KG1 (cell line): ENCODE data around the gene CENPM.

Source experiments
- DNase-seq: peaks from one replicate; lab custom pipeline; 2025; lab: John Stamatoyannopoulos, UW

CENPM gene

DNA sequence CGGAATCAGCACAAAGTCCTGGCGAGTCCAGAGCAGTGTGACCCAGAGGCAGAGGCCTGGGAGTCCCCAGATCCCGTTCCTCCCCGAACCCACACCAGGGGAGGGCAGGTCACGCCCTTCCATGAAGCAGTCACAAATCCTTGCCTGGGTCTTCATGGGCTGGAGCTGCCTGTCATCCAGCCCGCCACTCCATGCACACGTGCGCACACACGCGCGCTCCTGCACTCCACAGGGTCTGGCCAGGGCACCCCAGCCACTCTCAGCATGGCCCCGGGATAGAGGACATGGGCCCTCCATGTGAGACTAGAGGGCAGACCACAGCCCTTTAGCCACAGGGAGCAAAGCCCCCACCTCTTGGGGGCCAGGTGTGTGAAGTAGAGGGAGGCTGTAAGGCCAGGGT, 14.6 kb downstream of the CENPM start:
- no peak for DNase-seq

DNA sequence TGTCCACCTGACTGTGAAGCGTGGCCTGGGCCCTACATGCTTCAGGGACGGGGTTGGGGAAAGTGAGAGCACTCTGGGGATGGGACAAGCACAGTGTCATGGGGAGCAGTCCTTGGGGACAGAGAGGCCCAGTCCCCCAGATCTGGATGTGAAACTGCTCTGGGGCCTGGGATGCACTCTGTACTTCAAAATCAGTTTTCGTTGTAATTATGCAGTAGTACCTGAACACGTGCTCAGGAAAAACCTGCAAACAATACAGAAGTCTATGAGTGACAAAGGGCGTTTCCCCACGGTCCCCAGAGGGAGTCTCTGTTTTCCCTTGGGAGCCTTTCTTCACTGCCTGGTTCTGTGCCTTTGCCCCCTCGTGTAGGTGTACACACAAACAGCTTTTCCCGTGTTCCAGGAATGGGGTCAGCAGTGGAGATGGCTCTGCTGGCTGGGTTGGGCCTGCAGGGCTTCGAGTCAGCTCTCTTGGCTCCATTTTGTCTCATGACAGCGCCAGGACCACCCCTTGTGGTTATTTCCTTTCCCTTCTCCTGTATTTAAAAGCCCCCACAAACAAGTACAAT, 15.2 kb downstream of the CENPM start:
- no peak for DNase-seq

DNA sequence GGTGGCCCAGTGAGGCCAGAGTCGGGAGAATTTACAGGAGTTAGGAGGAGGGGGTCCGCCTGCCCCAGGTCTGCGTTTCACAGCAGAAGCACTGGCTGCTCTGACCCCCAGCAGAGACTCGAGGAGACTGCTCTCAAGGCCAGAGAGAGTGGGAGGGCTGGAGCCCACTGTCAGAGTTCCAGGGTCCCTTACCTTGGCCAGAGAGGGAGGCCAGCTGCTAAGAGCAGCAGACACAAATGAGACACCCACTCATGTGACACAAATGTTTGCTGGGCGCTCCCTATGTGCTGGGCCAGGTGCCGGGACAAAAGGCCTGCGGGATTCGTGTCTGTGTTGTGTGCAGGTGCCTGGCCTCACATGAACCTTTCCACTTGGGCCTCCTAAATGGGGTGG, 17.5 kb downstream of the CENPM start:
- DNase-seq: no peak

DNA sequence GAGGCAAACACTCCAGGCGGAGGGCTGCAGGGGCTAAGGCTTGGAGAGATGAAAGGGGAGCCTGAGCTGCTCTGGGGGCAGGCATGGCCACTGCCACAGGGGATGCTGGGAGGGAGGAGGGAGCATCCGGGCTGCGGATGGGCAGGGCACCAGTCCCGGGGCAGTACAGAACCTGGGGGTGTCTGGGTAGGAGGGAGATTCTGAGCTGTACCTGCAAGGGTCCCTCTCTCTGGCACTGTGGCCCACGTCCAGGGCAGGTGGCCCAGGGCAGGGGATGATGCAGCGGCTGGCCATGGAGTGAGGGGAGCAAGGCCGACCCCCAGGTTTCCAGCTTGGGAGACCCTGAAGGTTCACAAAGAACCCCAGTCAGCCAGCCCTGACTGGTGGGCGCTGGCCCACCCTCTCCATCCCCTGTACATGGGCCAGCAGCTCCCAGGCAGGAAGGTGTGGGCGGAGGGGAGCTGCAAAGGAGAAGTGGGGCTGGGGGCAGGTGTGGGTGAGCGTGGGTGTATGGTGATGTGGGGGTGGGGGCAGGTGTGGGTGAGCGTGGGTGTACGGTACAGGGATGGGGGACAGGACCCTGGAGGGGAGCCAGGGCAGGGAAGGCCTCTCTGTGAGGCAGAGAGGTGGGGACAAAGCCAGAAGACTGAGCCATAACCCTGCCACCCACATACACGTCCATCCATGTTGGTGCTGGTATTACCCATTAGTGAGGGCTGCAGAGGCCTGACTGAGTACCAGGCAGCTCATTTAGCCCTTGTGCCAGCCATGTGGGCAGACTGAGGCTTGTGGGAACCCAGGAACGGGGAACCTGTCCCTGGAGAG, 18.1 kb downstream of the CENPM start:
- no peak for DNase-seq

DNA sequence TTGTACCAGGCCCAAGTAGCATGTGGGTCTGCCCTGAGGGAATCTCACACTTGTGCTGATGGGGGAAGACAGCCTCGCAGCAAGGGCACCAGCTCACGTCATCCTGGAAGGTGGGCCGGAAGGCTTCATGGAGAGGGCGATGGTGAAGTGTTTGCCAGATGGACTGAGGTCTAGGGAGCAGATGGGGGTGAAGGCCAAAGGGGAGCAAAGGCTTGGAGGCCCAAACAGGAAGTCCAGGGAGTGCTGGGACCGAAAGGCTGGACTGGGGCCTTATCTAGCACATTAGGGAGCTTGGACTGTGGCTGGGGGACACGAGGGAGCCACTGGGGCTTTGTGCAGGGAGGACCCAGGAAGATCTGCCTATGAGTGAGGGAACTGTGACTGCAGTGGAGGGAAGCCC, 19.1 kb downstream of the CENPM start:
- DNase-seq: no peak

DNA sequence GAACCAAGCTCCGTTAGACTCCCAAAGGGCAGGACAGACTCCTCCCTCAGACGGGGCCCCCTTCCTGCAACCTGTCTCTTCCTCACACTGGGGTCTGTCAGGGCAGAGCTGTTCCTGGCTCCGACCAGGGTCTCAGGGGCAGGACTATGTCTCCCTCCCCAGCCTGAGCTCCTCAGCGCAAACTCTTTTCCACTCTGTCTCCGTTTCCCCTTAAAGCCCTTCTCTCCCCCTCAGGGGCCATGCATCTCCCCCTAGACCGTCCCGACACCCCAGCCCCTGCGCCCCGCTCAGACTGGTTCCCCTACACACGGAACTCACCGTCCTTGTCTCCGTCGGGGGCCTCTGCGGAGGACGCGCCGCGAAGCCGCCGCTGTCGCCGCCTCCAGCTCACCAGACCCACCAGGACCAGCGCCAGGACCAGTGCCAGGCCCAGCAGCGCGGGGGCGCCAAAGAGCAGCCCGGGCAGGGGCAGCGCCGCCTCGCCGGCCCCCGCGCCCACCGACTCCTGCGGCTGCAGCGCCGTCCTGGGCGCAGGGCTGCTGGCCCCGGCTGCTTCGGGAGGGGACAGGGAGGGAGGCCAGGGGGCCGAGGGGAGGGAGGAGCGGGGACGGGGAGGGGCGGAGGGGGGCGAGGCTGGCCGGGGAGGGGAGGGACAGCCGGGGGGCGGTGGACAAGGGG, 21.0 kb downstream of the CENPM start:
- DNase-seq: no peak

DNA sequence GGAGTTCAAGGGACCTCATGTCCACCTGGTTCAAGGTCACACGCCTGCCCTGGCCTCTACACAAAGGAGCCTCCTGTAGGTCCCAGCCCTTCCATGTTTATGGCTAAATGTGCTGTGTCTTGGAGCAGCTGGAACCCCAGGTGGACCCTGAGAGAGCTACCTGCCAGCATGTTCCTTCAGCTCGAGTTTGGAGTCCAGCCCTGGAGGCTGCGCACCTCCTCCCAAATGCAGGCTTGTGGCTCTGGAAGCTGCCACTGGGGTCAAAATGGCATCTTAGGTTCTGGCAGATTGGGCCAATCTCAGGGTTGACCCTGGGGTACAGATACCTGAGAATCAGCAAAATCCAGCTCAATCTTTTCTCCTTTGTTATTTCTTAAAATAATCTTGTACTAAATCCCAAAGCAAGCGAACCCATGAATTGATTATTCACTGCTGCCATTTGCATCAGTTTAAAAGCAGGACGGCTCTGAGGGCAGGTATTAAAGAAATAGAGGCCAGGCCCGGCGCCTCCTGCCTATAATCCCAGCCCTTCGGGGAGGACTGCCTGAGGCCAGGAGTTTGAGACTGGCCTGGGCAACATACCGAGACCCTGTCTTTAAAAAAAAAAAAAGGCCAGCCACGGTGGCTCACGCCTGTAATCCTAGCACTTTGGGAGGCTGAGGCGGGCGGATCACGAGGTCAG, 23.2 kb downstream of the CENPM start:
- DNase-seq: no peak

DNA sequence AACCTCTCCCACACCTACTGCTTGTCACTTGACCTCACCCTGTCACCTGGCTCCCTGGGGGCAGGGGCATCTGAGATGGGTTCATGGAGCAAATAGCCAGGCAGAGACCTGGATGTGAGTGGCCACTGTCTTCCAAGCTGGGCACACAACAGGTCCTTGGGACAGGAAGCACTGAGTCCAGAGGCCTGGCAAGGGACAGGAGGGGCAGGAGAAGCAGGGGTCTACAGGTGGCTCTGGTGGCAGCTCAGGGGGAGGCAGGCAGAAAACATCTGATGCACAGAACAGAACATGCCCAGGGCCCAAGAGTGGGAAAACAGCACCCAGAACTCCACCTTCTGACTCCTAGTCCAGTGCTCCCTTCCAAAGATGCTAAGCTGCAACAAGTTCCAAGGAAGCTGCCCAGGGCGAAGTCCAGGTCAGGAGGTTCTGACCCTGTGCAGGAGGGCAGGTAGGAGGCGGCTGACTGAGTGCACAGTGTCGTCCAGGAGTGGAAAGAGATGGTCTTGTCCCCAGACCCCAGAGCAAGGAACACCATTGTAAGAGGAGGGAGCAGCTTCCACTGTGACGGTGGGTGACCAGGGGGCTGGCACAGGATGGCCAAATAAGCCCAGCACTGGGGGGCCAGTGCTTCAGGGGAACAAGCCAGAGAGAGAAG, 23.9 kb downstream of the CENPM start:
- no peak for DNase-seq

DNA sequence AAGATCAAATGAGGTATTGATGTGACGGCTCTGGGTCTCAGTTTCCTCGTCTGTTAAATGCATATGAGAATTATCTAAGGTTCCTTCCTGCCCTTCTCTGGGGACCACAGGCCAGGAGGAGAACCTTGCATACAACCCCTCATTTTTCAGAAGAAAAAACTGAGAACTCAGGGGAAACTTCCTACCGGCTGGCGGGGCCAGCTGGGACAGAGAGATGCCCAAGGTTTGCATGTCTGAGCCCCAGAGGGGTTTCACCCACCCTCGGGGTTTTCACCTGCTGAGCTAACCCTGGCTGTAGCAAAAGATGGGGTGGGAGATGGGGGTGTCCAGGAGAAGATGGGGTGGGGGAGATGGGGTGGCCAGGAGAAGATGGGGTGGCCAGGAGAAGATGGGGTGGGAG, 24.6 kb downstream of the CENPM start:
- DNase-seq: no peak

DNA sequence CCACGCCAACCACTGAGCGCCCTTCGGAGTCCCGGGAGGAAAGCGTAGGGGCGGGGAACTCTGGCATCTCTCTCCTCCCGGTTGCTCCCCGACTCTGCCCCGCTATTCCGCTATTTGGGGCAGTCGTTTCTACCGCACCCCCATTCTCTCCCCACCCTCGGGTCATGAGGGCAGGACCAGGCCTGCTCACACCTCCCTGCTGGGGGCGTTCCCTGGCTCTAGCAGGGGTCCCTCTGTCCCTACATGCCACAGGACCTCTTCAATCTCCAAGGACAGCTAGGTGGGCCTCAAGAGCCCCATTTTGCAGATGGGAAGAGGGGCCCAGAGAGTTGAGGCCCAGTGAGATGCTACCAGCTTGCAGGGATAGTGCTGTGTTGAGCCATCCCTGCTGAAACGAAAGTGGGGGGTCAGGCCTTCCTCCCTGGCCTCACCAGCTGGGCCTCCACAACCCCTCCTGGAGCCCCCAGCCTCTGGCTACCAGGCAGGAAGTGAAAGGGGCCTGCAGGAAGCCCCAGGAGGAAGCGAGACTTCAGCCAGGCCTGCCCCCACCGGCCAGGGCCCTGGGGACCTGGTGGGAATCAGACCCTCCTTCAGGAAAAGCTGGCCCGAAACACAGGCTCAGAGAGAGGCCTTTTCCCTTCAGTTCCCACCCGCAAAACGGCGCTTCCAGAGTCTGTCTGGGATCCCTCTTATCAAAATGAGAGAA, 26.5 kb downstream of the CENPM start:
- DNase-seq: no peak

DNA sequence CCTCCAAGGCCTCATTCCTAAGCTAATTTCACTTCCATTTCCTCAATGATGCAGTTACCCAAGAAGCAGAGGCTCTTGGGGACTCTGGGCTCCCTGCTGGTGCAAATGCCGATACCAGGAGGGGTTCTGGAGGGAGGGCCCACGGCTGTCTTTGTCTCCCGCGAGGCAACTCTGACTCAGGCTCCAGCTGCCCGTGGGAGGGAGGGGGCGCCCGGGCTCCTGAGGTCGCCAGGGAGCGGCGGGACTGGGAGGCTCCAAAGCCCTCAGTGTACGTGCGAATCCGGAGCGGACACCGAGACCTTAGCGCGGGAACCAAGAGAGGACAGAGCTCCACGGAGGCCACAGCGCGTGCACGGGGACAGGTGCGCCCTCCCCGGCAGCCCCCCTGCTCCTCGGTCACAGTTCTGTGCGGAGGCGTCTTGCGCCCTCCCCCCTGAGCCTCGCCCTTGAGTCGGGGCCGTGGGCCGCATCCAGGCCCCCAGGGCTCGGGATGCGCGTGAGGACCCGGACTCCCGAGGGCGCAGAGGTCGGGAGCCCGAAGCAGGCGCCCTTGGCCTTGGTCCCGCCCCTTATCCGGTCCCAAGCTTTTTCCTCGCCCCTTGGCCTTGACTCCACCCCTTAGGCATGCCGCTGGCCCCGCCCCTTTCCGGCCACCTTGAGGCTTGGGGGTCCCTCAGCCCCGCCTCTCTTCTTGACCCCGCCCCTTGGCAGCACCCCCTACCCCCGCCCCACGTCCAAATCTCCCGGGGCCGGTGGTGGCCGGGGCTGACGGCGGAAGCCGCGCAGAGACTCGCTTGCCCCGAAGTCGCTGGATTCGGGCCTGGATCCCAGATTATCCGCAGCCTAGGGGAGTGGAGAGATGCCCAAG, 27.4 kb downstream of the CENPM start:
- no peak for DNase-seq

DNA sequence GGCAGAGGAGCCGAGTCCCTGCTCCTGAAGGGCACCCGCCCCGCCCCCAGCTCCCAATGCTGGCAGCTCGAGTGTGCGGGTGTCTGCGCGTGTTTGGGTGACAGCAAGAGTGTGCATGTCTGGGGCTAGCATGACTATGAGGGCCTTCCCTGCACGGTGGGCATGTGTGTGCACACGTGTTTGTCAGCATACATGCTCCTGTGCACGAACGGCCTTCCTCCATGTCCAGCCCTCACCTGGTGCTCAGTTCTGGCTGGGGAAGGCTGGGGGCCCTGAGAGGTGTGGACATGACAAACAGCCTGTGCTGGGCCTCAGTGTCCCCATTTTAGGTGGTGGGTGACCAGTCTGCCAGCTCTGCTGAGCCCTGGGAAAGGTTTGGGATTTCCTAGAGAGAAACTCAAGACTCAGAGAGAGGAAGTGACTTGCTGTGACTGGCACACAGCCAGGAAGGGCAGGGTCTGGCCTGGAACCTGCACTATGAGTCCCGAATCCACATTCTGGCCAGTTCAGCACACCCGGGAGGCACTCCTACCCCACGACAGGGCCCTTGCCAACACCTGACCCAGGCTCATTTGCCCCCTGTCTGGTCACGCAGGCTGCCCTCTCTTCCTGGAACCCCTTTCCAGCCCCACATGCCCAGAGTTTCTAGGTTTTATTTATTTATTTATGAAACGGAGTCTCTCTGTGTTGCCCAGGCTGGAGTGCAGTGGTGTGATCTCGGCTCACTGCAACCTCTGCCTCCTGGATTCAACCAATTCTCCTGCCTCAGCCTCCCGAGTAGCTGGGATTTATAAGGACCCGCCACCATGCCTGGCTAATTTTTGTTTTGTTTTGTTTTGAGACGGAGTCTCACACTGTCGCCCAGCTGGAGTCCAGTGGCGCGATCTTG, 28.8 kb downstream of the CENPM start:
- no peak for DNase-seq

DNA sequence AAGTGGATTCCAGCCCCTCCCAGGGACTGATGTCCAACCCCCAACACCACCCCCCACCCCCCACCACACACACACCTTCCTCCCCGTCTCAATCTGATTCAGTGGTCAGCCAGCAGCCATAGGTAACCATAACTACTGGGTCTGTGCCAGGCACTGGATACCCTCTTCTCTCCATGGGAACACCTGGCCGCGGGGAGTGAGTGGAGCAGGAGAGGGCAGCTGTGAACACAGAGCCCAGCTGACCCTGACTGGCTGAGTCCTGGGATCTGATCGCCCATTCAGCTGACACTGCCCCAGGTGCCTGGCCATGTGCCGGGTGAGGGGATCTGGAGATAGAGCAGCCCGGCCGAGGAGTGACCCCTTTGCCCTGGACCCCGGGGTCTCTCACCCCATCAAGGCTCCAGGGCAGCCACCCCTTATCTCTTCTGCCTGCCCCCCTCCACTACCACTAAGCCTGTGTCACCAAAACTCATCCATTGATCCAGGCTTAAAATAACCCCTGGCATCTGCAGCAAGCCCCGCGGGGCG, 29.5 kb downstream of the CENPM start:
- DNase-seq: no peak

DNA sequence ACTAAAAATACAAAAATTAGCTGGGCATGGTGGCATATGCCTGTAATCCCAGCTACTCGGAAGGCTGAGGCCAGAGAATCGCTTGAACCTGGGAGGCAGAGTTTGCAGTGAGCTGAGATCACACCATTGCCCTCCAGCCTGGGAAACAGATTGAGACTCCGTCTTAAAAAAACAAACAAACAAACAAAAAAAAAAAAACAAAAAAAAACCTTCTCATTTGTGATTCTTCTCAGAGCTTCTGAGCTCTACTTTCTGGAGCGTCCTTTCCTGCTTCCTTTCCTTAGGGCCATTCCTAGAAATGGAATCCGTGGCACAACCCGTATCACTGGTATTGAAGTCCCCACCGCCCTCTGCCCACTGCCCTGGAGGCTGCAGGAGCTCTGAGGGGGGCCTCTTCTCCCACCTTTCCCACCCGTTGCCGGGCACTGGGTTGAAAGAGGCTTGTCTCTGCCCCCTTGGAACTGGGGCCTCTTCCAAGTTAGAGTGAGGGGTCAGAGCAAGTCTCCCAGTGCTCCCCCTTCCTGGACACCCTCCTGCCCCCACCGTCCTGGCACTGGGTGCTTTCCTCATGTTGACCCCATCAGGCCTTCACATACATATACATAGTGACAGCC, 30.1 kb downstream of the CENPM start:
- DNase-seq: no peak

DNA sequence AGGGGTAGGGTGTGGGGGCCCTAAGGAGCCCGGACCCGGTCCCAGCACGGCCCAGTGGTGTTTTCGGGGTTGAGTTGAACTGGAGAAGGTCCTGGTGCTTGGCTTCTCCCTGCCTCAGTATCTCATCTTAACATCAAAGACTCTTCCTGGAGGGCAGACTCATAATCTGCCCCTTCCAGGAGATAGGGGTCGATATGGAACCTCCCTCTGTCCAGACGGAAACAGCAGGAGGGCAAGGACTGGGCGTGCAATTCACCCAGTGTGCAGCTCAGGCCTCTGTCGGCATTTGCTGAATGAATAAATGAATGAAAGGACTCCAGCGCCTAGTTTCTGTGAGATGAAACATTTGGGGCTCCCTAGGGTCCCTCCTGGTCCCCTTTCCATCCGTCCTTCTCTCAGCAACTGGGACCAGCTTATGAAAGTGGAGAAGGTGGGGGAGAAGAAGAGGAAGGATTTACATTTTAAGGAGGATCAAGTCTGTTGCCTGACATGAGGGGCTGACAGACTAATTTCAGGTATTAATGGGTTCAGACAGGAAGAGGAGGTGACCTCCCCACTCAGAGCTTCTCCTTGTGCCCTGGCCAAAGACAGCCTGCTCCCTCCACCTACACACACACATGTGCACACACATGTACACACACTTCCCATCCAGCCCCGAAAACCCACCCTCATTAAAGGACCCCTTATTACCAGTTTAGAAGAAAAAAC, 31.0 kb downstream of the CENPM start:
- no peak for DNase-seq

DNA sequence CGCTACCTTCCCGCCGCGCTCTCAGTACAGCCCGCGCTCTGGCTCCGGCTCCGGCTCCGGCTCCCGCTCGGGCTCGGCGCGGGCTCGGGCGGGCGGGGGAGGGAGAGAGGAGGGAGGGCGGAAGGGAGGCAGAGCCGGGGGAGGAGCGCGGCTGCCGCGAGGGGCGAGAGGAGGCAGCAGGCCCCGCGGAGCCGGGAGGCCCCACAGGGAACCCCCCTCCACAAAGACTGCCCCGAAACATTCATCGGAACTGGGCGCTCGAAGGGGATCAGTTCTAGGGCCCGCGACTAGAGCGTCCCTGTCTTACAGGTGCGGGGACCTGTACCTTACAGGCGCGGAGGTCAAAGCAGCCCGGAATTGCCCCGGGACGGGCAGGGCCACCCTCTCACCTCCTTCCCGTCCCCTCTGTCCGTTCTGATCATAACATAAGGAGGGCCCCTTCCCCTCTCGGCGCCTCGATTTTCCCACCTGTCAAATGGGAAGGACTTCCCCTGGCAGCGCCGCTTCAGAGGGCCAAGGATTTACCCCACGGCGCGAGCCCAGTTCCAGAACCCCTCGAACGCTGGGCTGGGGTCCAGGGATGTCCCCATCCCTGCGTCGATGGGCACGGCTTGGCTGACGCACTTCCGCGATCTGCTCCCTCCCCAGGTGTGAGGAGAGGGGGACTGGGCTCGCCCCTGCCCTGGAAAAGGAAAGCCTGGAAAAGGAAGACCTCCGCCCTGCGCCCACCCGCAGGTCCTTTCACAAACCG, 31.7 kb downstream of the CENPM start, which contains the start of gene SHISA8:
SHISA8 (minus strand) TSS at position 40 of the 751 bp plus-strand sequence. CDS start 407 bp downstream, outside the sequence.
- DNase-seq: no peak

DNA sequence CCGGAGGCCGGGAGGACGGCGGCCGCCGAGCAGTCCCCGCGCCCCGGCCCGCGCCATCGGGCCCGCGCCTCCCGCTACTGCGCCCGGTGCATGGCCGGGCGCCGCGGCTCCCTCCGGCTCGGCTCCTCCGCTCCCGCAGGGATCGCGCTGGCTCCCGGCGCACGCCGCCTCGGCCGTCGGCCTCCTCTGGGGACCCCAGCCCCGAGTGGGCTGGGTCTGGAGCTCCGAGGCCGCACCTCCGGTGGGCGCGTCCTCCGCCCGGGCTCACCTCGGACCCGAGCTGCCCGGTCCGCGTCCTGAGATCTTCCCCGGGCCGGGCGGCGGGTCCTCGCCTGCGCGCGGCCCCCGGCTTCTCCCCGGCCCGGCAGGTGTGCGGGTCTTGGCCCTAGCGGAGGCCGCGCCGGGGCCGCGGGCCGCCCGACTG, 32.3 kb downstream of the CENPM start:
- no peak for DNase-seq
